Erythroblast (primary cell): ENCODE data around the gene TUBA4A.

Experiments used
- GATA1 ChIP-seq: IDR thresholded peaks from 2 replicates; pipeline ENCODE4 v1.6.1; 2011; ENCODE audit warnings: low read depth, mild to moderate bottlenecking, control low read depth, low read length, moderate library complexity
- POLR2A ChIP-seq: IDR thresholded peaks from 2 replicates; pipeline ENCODE4 v1.6.1; 2011; ENCODE audit warnings: mild to moderate bottlenecking, low read length

DNA sequence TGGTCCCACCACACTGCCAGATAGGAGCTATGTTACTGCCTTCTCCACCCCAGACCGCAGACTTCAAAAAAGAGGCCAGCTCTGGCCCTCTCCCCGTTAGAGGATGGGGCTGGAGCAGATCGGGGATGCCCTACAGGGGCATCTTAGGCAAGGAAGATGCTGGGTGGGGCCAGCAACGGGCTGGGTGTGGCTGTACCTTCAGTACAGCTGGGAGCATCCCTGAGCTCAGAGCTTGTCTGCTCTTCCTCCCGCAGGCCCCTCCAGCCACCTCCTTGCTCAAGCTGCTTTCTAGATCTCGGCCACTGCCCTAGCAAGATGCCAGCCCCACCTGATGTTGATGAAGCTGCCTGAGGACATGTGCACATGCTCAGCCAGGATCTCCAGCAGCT, 45.6 kb upstream of the TUBA4A start:
- no peak for TF ChIP-seq POLR2A
- TF ChIP-seq GATA1, result no peak
